ENCODE measurements around the gene B3GNT3. TPM values are rescaled to one million over a fixed set of nuclear protein-coding genes. Genes with fewer than 3 reads are reported as not detected.
A peak's percentile ranks its signal among the peaks of the same experiment; 100 is the strongest.

B3GNT3 gene
- total and polyA plus RNA-seq, 9 of the 15 experiments (the other 6 are each of a cell fraction or from before 2014, with no cell fraction given) = 0.06 to 0.11 (median 0.07) TPM; not detected in 6

- no peak for TF ChIP-seq ZBTB43 (CRISPR knock-in tag; IDR thresholded peaks at IDR 0.05)
- TF ChIP-seq KLF10 (CRISPR knock-in tag; IDR thresholded peaks at IDR 0.05) = no peak
- TF ChIP-seq ZSCAN32 (CRISPR knock-in tag; IDR thresholded peaks at IDR 0.05) = peak; percentile 61
- TF ChIP-seq, protein P1, sequence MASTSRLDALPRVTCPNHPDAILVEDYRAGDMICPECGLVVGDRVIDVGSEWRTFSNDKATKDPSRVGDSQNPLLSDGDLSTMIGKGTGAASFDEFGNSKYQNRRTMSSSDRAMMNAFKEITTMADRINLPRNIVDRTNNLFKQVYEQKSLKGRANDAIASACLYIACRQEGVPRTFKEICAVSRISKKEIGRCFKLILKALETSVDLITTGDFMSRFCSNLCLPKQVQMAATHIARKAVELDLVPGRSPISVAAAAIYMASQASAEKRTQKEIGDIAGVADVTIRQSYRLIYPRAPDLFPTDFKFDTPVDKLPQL (IDR thresholded peaks at IDR 0.05; ENCODE audit: extremely low read depth, insufficient read length) = no peak
- TF ChIP-seq FOXJ2 (tag; IDR thresholded peaks at IDR 0.05) = peak; percentile 90
- TF ChIP-seq, protein P2, sequence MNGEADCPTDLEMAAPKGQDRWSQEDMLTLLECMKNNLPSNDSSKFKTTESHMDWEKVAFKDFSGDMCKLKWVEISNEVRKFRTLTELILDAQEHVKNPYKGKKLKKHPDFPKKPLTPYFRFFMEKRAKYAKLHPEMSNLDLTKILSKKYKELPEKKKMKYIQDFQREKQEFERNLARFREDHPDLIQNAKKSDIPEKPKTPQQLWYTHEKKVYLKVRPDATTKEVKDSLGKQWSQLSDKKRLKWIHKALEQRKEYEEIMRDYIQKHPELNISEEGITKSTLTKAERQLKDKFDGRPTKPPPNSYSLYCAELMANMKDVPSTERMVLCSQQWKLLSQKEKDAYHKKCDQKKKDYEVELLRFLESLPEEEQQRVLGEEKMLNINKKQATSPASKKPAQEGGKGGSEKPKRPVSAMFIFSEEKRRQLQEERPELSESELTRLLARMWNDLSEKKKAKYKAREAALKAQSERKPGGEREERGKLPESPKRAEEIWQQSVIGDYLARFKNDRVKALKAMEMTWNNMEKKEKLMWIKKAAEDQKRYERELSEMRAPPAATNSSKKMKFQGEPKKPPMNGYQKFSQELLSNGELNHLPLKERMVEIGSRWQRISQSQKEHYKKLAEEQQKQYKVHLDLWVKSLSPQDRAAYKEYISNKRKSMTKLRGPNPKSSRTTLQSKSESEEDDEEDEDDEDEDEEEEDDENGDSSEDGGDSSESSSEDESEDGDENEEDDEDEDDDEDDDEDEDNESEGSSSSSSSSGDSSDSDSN (IDR thresholded peaks at IDR 0.05; ENCODE audit: borderline replicate concordance in 1 of 2, low read depth in 2 of 2, low read length in 2 of 2) = no peak
- TF ChIP-seq ESRRB (CRISPR knock-in tag; IDR thresholded peaks at IDR 0.05; ENCODE audit: borderline replicate concordance) = no peak
- no peak; the same call in 1 of the 2 replicates for TF ChIP-seq E2F5 (CRISPR knock-in tag; IDR thresholded peaks at IDR 0.05)
- no peak for TF ChIP-seq STAT5B (CRISPR knock-in tag; IDR thresholded peaks at IDR 0.05)
- TF ChIP-seq ZNF707 (CRISPR knock-in tag; conservative IDR thresholded peaks at IDR 0.05) = no peak
- no peak for TF ChIP-seq RNF219 (CRISPR knock-in tag; IDR thresholded peaks at IDR 0.05)
- no peak for TF ChIP-seq KLF13 (tag; IDR thresholded peaks at IDR 0.05; ENCODE audit: borderline replicate concordance, low read depth)
- TF ChIP-seq PRPF4 (IDR thresholded peaks at IDR 0.05; ENCODE audit: insufficient read depth, low read depth, low read length, poor library complexity, severe bottlenecking) = peak; percentile 89
- TF ChIP-seq ZNF76 (CRISPR knock-in tag; IDR thresholded peaks at IDR 0.05; ENCODE audit: borderline replicate concordance) = peak; percentile 72; the same call in 1 of the 2 replicates
- TF ChIP-seq MTF1 (CRISPR knock-in tag; IDR thresholded peaks at IDR 0.05; ENCODE audit: borderline replicate concordance) = no peak
- peak; percentile 52 to 82; a peak in 1 of 4 replicates for TF ChIP-seq NONO (IDR thresholded peaks at IDR 0.05; ENCODE audit: low read depth in 2 of 2, low read length in 1 of 2)
- TF ChIP-seq, protein P3, sequence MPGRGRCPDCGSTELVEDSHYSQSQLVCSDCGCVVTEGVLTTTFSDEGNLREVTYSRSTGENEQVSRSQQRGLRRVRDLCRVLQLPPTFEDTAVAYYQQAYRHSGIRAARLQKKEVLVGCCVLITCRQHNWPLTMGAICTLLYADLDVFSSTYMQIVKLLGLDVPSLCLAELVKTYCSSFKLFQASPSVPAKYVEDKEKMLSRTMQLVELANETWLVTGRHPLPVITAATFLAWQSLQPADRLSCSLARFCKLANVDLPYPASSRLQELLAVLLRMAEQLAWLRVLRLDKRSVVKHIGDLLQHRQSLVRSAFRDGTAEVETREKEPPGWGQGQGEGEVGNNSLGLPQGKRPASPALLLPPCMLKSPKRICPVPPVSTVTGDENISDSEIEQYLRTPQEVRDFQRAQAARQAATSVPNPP (IDR thresholded peaks at IDR 0.05; ENCODE audit: borderline replicate concordance, insufficient read depth, insufficient read length) = no peak
Observed at GRCh38 chr19:17859533-17860330, 64.8 kb downstream of the B3GNT3 start, which contains the start of gene RPL18A (continued).

Data from K562 (cell line).